Mesenchymal stem cell (in vitro differentiated cells and primary cell): Measurements from ENCODE around the gene AKIRIN2.
"Not testable (repeated sequence)": the region's sequence is repeated elsewhere in the genome, so short reads cannot be mapped to it uniquely, and the experiment has no call there.

Experiments
- DNase-seq: peaks from one replicate; pipeline ENCODE4 v3.0.0-alpha.2; 2013
- H2AFZ ChIP-seq: one replicate; pipeline ENCODE4 v1.6.1; 2013; ENCODE audit warnings: low read depth, mild to moderate bottlenecking, control low read depth, inconsistent platforms, low read length, moderate library complexity
- H2AK5ac ChIP-seq: 2 replicates; pipeline ENCODE4 v1.6.1; 2013; ENCODE audit warnings: low read length, moderate library complexity, mild to moderate bottlenecking, inconsistent platforms; ENCODE audit not compliant: severe bottlenecking
- H2BK120ac ChIP-seq: one replicate; pipeline ENCODE4 v1.6.1; 2013; ENCODE audit warnings: low read depth, mild to moderate bottlenecking, inconsistent platforms, low read length, moderate library complexity
- H2BK12ac ChIP-seq, 2 experiments: one replicate each; pipeline ENCODE4 v1.6.1; 2013; ENCODE audit warnings: inconsistent platforms in 2 of 2, low read length in 2 of 2, mild to moderate bottlenecking in 2 of 2, moderate library complexity in 2 of 2, control low read depth in 1 of 2
- H2BK15ac ChIP-seq: one replicate; pipeline ENCODE4 v1.6.1; 2013; ENCODE audit warnings: mild to moderate bottlenecking, low read depth, inconsistent platforms; ENCODE audit not compliant: poor library complexity, severe bottlenecking
- H2BK5ac ChIP-seq: 2 replicates; pipeline ENCODE4 v1.6.1; 2013; ENCODE audit warnings: low read depth, mild to moderate bottlenecking, low read length, control low read depth, inconsistent platforms; ENCODE audit not compliant: poor library complexity, severe bottlenecking
- H3K14ac ChIP-seq, 2 experiments: one replicate each; pipeline ENCODE4 v1.6.1; 2013; ENCODE audit warnings: inconsistent platforms in 2 of 2, low read length in 2 of 2, control low read depth in 1 of 2, mild to moderate bottlenecking in 1 of 2, moderate library complexity in 1 of 2
- H3K18ac ChIP-seq, 2 experiments: one replicate each; pipeline ENCODE4 v1.6.1; 2013; ENCODE audit warnings: inconsistent platforms in 2 of 2, low read length in 2 of 2, control low read depth in 1 of 2, low read depth in 1 of 2, mild to moderate bottlenecking in 1 of 2
- H3K23ac ChIP-seq, 2 experiments: one replicate each; pipeline ENCODE4 v1.6.1; 2013; ENCODE audit warnings: inconsistent platforms in 2 of 2, low read length in 2 of 2, mild to moderate bottlenecking in 2 of 2, moderate library complexity in 2 of 2, control low read depth in 1 of 2
- H3K27ac ChIP-seq: 2 replicates; pipeline ENCODE4 v1.5.1; 2013; ENCODE audit warnings: mild to moderate bottlenecking, moderate library complexity, low read length, control low read depth, inconsistent platforms; ENCODE audit not compliant: poor library complexity, severe bottlenecking
- H3K27me3 ChIP-seq, 2 experiments: 2 replicates each; pipeline versions ENCODE4 v1.6.1 to v1.7.0; 2013; ENCODE audit warnings: low read length in 2 of 2, mild to moderate bottlenecking in 2 of 2, moderate library complexity in 2 of 2, control low read depth in 1 of 2, inconsistent platforms in 1 of 2; ENCODE audit not compliant: control insufficient read depth in 1 of 2, insufficient read depth in 1 of 2
- H3K36me3 ChIP-seq, 2 experiments: 2 replicates each; pipeline versions ENCODE4 v1.6.1 to v1.7.0; 2013; ENCODE audit warnings: low read length in 2 of 2, control low read depth in 1 of 2, inconsistent platforms in 1 of 2, low read depth in 1 of 2, mild to moderate bottlenecking in 1 of 2; ENCODE audit not compliant: insufficient read depth in 2 of 2, control insufficient read depth in 1 of 2
- H3K4ac ChIP-seq, 2 experiments: one replicate each; pipeline ENCODE4 v1.6.1; 2013; ENCODE audit warnings: inconsistent platforms in 2 of 2, low read length in 2 of 2, mild to moderate bottlenecking in 2 of 2, moderate library complexity in 2 of 2, control low read depth in 1 of 2, low read depth in 1 of 2
- H3K4me1 ChIP-seq: 2 replicates; pipeline ENCODE4 v1.6.1; 2013; ENCODE audit warnings: low read depth, low read length, control low read depth; ENCODE audit not compliant: control insufficient read depth, insufficient read depth
- H3K4me2 ChIP-seq: 2 replicates; pipeline ENCODE4 v1.6.1; 2013; ENCODE audit warnings: low read length, mild to moderate bottlenecking, inconsistent platforms; ENCODE audit not compliant: poor library complexity, severe bottlenecking
- H3K4me3 ChIP-seq, 2 experiments: 2 replicates each; pipeline versions ENCODE4 v1.5.1 to v1.7.0; 2013; ENCODE audit warnings: low read length in 2 of 2, mild to moderate bottlenecking in 2 of 2, control low read depth in 1 of 2, low read depth in 1 of 2; ENCODE audit not compliant: insufficient read depth in 1 of 2
- H3K79me1 ChIP-seq: replicated peaks from 2 replicates; pipeline ENCODE4 v1.6.1; 2013; ENCODE audit warnings: mild to moderate bottlenecking, control low read depth, low read length, inconsistent platforms; ENCODE audit not compliant: poor library complexity, severe bottlenecking
- H3K9ac ChIP-seq: 2 replicates; pipeline ENCODE4 v1.7.0; 2013; ENCODE audit warnings: mild to moderate bottlenecking, low read length, moderate library complexity
- H3K9me3 ChIP-seq: 2 replicates; pipeline ENCODE4 v1.7.0; 2013; ENCODE audit warnings: mild to moderate bottlenecking, low read length; ENCODE audit not compliant: control insufficient read depth
- H4K8ac ChIP-seq: one replicate; pipeline ENCODE4 v1.6.1; 2013; ENCODE audit warnings: inconsistent platforms, mild to moderate bottlenecking, low read length, moderate library complexity
- H4K91ac ChIP-seq: one replicate; pipeline ENCODE4 v1.6.1; 2013; ENCODE audit warnings: mild to moderate bottlenecking, low read length, inconsistent platforms
- WGBS: methylation state at CpG from one replicate; pipeline ENCODE4 v1.1.7; 2013; ENCODE audit warnings: mixed read lengths; 5-methylcytosine and 5-hydroxymethylcytosine counted together

The AKIRIN2 gene

GRCh38 chr6:87687893-87688292 is 14.1 kb downstream of the AKIRIN2 start:
- H3K14ac ChIP-seq, H3K4me3 ChIP-seq, DNase-seq, H2AFZ ChIP-seq, H3K9me3 ChIP-seq, H3K27me3 ChIP-seq, H3K79me1 ChIP-seq, H2BK5ac ChIP-seq, H3K4me1 ChIP-seq, H3K23ac ChIP-seq, H3K18ac ChIP-seq, H4K91ac ChIP-seq, H2AK5ac ChIP-seq, H3K9ac ChIP-seq, H4K8ac ChIP-seq, H3K4ac ChIP-seq, H3K4me2 ChIP-seq, H2BK15ac ChIP-seq, H3K36me3 ChIP-seq, H2BK120ac ChIP-seq, H2BK12ac ChIP-seq, H3K27ac ChIP-seq: not testable (repeated sequence)
- 97% methylated on average over 8 of the region's 9 CpGs for WGBS

- Histone ChIP-seq H3K14ac (no peak overlapping the region), H3K9me3 (no peaks in the 10 kb centered on the region), H2BK12ac (no peak overlapping the region), H3K4me1 (peaks cover 7% of the 10 kb centered on the region), H2AK5ac (no peak overlapping the region), H3K27ac (no peak overlapping the region), H3K23ac (no peak overlapping the region), H3K4me3 (no peak overlapping the region), H3K9ac (no peak overlapping the region), H3K4me2 (no peak overlapping the region), H3K27me3 (no peaks in the 10 kb centered on the region), H3K79me1 (no peaks in the 10 kb centered on the region), H3K4ac (no peak overlapping the region), H3K18ac (no peak overlapping the region), H2BK5ac (no peak overlapping the region), H3K36me3 (no peaks in the 10 kb centered on the region), H2AFZ (no peak overlapping the region), H4K8ac (no peak overlapping the region), H2BK15ac (no peak overlapping the region), H4K91ac (no peak overlapping the region), H2BK120ac (no peak overlapping the region)
- DNase-seq: no peak
- WGBS: 96% methylated on average over 2 of the region's 3 CpGs
Measured at GRCh38 chr6:87687296-87687695, 14.7 kb downstream of the AKIRIN2 start.

GRCh38 chr6:87686636-87687205 is 15.3 kb downstream of the AKIRIN2 start:
- not testable (repeated sequence) for H2BK15ac ChIP-seq, H2BK12ac ChIP-seq, H3K79me1 ChIP-seq, H3K9ac ChIP-seq, H3K14ac ChIP-seq, H2BK5ac ChIP-seq, H3K4ac ChIP-seq, H2AK5ac ChIP-seq, H3K9me3 ChIP-seq, H3K36me3 ChIP-seq, H4K8ac ChIP-seq, DNase-seq, H4K91ac ChIP-seq, H3K4me2 ChIP-seq, H3K27me3 ChIP-seq, H3K18ac ChIP-seq, H3K27ac ChIP-seq, H2AFZ ChIP-seq, H2BK120ac ChIP-seq, H3K4me1 ChIP-seq, H3K4me3 ChIP-seq, H3K23ac ChIP-seq
- 98% methylated on average over 11 of the region's 11 CpGs for WGBS

DNA sequence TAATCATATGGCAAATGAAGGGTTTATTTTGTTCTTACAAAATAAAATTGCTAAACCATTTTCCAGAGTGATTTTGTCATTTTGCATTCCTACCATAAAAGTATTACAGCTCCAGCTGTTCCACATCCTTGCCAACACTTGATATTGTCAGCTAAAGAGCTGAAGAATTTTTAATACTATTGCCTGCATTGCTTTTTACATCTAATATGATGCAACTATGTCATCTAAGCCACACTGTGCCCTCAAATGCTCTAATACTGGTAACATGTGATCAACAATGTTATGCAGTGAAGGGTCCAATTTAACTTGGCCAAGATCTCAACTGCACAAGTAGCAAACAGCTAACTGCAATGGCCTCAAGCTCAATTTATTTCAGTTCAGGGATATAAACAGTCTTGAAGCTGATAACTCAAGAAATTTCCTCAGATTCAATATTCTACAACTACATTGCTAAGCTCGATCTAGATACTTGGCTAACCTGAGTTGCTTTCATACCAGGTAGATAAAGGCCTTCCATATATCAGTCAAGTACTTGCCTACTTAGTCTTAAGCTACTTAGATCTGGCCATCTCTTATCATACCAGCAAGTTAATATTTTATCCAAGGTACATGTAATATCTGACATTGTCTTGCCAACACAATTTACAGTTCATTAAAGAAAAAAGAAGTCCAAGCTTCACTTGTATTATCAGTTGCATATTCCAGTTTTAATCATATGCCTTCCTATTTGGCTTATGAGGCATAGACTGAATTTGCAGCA is 17.0 kb downstream of the AKIRIN2 start:
- H2BK12ac ChIP-seq: no peak overlapping the region

More for the DNA sequence above, 17.0 kb downstream of the AKIRIN2 start:
- H4K8ac ChIP-seq: no peak overlapping the region
- no peaks in the 10 kb centered on the region for H3K79me1 ChIP-seq
- no peak overlapping the region for H2BK5ac ChIP-seq
- no peak overlapping the region for H4K91ac ChIP-seq
- H3K18ac ChIP-seq: no peak overlapping the region
- H3K4me1 ChIP-seq: peaks cover 9% of the 10 kb centered on the region
- no peak overlapping the region for H2BK15ac ChIP-seq
- no peak overlapping the region for H3K14ac ChIP-seq
- H2AK5ac ChIP-seq: no peak overlapping the region
- H3K27me3 ChIP-seq: no peaks in the 10 kb centered on the region
- no peak overlapping the region for H2BK120ac ChIP-seq
- no peak overlapping the region for H3K27ac ChIP-seq
- DNase-seq: no peak
- 100% methylated on average over 1 of the region's 1 CpG for WGBS
- no peak overlapping the region for H3K4ac ChIP-seq
- H3K36me3 ChIP-seq: peaks cover 3 to 8% of the 10 kb centered on the region in 2 experiments
- H2AFZ ChIP-seq: no peak overlapping the region
- H3K9ac ChIP-seq: no peak overlapping the region
- H3K9me3 ChIP-seq: no peaks in the 10 kb centered on the region
- H3K4me2 ChIP-seq: no peak overlapping the region
- H3K23ac ChIP-seq: no peak overlapping the region
- H3K4me3 ChIP-seq: no peak overlapping the region
